HG03521 (cell line): ENCODE data around the gene IGSF3.
"Not testable (repeated sequence)": the region's sequence is repeated elsewhere in the genome, so short reads cannot be mapped to it uniquely, and the experiment has no call there.

ENCODE experiments used
- ATAC-seq: cut with Tn5 transposase; IDR thresholded peaks from one replicate; pipeline ENCODE4 v1.9.1; 2021; ENCODE audit warnings: mild to moderate bottlenecking, moderate library complexity; ENCODE audit not compliant: unreplicated experiment

The IGSF3 gene

DNA sequence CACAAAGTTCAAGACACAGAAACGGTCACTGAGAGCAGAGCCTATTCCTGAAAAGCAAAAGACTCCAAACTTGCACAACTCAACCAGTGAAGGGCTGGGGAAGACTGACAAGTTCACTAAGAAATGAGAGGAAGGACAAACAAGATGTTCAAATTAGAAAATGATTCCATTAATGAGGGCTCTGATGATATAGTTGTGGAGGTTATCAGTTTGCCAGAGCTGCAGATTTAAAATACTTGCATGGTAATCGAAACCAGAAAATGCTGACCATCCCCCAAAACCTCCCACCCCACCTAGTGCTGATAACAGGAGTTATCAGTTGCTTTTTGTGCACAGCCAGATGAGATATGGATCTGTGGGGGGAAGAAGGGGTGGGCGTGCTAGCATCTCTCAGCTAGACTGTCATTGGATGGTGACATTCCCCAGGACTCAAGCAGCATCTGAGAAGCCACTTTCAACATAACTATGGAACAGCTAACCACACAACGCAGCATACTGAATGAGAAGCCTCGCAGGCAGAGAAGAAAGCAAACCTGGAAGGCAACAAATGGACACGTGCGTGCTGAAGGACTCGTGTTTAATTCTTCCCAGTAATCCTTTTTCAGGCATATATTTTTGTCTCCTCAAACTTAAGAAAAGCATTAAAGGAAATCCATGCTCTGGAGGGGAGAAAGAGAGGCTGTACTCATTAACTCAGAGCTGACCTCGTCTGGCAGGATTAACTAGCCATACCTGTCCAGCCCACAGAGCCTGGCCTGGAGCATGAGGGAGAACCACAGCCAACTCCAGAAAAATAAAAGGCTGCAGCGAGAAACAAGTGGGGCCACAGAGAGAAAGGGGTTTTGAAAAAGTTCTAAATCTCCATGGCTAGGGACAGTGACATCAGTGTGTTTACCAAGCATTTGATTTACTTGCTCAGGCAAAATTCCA is 35.3 kb downstream of the IGSF3 start:
- not testable (repeated sequence) for ATAC-seq

DNA sequence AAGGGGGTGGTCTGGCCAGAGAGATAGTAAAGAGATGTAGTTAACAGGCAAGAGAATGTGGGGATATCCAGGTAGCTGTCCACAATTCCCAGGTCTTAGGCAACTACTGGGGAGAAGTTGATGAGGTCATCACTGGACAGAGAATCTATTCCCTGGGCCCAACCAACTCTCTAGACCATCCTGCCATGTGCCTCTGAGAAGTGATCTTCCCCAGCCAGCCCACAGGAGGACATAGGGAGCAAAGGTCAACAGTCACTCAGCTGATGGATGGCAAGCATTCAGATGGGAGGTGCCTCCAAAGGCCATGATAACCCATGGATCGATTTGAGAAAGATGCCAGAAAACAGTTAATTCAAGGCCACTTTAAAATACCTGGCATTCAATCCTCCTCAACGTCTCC is 36.0 kb downstream of the IGSF3 start:
- not testable (repeated sequence) for ATAC-seq

DNA sequence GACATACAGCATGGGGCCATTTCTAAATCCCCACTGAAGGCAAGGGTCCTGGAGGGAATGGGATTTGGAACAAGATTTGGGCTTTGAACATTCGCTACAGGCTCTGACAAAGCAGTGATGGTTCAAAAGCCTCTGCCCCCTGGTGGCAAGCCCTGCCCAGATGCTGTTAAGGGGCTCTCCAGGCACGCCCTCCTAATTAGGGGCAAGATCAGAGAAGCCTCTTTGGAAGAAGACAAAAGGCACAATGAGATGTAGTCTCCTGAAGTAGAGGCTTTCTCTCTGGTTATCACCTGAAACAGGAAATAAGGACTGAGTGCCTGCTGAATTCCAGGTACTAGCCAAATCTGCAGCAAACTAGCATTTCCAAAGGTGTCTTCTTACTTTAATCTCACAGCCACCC is 37.5 kb downstream of the IGSF3 start:
- ATAC-seq: not testable (repeated sequence)

DNA sequence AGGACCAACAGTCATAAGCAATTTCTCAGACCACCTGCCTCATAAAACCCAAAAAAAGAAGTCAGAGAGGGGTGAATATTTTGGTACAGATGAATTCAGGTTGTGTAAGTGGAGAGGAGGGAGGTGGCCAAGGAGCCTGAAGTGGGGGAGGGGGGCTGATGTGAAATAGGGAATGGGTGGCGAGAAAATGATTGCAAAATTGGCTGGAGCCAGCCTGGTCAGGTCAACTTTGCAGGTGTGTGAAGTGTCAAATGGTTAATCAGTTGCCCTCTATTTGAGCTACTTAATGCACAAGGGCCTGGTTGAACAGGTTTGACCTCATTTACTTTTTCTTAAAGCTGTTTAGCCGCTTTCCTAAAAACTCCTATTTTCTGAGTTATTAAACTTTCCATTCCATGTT is 38.1 kb downstream of the IGSF3 start:
- not testable (repeated sequence) for ATAC-seq

DNA sequence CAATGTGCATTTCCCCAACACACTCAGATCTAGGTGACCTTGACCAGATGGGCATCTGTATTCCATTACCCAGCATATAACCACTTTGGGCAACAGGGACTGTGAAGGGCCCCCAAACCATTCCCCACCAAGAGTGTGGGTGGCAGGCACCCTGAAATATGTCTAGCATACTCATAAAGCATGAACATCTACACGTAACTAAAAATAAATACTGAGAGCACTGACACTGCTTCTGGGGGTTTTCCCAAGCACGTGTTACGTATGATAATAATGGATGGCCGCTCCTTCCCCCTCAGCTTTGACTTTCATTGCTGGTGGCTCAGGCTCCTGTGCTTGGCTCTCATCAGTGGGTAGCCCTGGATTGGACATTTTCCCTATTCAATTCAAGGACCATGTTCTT is 39.1 kb downstream of the IGSF3 start:
- no peak for ATAC-seq

DNA sequence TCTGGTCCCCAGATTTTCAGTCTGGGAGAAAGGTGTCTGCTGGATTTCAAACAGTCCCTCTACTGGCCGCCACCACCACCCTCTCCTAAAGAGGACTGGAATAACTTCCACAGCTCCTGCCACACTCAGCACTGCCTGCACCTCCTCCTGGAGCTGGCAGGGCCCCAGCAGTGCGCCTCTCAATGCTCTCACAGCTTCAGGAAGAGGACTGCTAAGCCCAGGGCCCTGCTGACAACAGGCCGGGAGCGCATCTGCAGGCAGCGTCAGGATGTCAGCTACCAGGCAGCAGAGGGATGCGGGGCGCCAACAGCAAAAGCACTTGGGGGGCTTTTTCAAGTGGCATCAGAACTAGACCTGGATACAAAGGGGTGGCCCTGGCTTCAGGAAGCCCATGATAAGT is 40.2 kb downstream of the IGSF3 start:
- ATAC-seq: not testable (repeated sequence)

DNA sequence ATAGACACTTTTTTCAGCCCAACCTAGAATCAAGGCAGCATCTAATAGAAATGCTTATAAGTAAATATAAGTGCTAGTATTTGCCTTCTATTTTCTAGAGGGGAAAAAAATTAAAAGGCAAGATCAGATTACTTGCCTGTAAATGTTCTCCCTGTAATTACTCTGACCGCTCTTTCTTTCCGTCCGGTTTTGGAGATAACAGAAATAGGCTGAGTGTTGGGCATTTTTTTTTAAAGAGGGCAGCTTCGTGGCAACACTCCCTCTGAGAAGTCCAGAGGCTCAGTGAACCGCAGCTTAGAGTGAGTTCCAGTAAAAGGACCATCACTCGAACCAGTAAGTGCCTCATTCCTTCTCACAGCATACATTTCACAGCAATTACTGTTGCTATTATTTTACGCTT is 40.6 kb downstream of the IGSF3 start:
- ATAC-seq: not testable (repeated sequence)

DNA sequence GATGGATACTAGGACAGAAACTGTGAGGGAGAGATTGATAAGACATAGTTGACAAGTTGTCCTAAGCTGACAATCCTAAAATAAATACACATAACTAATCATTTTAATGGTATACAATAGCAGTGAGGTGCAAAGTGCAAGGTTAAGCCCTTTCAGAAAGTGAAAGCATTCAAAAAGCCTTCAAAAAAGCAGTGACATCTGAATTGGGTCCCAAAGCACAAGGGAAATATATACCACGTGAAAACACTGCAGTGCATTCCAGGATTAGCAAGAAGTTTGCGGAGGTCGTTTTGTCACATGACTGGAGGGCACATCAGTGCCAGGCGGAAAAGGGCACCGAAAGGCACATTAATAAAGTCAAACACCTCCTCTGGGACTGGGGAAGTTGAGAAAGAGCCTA is 42.4 kb downstream of the IGSF3 start:
- ATAC-seq: not testable (repeated sequence)

DNA sequence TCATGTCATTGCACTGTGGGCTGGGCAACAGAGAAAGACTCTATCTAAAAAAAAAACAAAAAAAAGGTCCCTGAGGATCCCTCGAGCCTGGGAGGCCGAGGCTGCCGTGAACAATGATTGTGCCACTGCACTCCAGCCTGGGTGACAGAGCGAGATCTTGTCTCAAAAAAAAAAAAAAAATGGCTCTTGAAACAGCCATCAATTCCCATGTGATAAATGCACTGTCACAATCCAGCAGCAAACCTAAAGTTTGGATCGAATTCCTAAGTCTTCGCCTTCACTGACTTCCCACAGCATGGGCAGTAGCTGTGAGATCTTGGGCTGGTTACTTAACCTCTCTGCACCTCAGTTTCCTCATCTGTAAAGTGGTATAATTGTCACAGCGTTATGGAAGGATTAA is 43.5 kb downstream of the IGSF3 start:
- ATAC-seq: no peak

DNA sequence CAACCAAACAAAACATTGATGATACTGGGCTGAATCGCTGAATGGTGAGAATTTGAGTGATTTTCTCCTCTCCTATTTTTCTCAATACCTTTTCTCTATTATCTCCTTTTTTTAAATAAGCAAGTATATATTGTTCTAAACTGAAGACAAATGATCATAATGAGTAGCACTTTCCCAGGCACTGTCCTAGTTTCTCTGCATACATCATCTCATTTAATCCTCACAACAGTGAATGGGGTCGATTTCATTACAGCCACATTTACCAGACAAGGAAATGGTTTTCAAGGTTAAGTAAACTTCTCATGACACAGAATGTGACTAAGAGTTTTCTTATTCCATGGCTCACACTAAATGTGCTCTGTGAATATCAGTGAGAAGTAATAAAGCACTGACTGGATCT is 45.0 kb downstream of the IGSF3 start:
- not testable (repeated sequence) for ATAC-seq

DNA sequence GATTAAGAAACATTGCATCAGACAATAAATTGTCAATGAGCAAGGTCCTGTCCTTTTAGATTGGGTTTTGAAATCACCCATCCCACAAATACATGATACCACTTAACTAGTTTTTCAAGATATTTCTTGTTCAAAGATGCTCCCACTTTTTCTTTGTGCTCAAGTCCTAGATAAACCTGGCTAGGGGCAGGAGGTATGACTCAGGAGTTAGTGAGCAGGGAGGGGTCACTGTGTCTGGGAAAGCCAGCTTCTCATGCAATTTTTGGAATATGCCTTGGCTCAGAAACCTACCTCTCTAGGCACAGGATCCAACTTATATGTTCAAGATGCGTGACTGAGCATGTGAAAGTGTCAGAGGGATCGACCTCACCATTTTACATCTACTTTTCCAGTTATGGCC is 45.8 kb downstream of the IGSF3 start:
- ATAC-seq: not testable (repeated sequence)

DNA sequence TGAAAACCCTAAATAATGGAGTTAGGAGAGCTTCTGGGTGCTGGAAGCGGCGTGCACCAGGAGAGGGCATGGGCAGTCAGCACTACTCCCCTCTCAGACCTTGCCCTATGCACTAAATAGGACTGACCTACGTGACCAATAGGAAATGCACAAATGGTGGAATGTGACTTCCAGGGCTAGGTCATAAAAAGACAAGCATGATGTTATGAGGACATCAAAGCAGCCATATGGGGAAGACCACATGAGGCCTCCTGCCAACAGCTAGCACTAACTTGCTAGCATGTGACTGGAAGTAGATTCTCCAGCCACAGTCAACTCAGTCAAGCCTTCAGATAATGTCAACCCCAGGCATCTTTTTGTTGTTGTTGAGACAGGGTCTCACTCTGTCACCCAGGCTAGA is 47.1 kb downstream of the IGSF3 start:
- not testable (repeated sequence) for ATAC-seq

DNA sequence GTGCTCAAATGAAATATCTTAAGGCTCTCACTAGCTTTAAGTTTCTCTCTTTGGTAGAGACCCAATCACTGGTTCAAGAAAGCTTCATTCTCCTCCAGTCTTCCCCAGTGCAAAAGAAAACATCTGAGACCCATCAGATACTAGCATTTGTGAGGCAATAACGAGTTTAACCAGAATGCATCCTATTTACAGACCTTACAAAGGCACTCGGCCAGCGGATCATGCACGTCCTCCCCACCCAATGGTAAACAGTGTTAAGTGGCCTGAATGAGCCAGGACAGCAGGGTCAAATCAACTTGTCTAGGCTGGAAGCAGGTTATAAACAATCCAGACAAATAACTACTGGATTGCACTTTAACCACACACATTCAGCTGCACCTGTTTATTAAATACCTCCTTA is 48.4 kb downstream of the IGSF3 start:
- not testable (repeated sequence) for ATAC-seq

DNA sequence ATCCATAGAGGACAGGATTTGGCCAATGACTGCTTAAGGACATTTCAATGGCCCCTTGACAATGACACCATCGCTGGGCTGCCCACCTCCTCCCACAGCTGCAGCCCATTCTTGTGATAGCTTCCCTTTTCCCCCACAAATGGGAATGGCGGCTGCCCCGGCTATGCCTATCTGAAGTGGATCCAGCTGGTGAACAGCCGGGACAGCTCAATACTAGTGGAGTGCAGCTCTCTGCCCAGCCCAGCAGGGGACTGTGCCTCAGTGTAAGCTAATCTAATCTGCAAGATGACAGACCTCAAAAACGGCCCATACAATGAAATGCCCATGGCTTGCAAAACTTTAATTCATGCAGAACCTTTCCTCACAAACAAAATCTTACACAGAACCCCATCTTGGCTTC is 49.7 kb downstream of the IGSF3 start:
- not testable (repeated sequence) for ATAC-seq

DNA sequence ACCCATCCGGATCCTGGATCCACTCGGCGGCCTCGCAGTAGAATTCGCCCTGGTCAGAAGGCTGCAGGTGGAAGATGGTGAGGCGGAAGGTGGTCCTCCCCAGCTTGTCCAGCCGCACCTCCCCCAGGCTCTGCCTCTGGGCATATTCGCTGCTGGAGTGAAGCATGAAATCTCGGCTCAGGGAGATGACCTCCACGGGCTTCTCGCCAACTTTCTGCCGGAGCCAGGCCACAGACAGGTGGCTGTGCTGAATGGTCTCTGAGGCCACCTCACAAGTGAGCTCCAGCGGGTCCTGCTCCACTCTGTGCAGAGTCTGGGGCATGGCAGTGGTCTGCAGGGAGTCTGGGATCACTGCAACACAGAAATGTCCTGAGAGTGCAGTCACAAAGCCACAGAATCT is 53.7 kb downstream of the IGSF3 start:
- ATAC-seq: not testable (repeated sequence)

DNA sequence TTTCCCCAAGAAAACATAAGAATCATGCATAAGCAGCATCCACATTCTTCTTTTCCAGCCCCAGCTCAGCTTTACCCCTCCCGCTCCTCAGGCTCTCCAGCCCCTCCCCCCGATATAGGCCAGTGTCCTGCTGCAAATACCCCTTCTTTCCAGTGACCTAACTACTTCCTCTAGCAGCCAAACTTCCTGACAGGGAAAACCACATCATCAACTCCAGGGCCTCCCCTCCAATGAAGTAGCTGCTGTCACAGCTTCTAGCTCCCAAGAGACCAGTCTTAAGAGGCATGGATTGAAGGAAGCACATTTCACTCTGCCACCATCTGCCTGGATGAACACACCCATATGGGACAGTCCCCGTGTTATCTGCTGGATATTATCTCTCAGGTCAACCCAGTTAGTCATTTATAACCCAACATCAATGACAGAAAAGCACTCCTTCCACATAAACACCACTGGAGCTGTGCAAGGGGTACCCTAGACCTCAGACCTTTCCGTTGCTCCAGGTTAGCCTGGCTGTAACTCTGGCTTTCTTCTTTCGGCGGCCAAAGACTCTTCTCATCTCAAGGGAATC is 57.6 kb downstream of the IGSF3 start:
- ATAC-seq: not testable (repeated sequence)

DNA sequence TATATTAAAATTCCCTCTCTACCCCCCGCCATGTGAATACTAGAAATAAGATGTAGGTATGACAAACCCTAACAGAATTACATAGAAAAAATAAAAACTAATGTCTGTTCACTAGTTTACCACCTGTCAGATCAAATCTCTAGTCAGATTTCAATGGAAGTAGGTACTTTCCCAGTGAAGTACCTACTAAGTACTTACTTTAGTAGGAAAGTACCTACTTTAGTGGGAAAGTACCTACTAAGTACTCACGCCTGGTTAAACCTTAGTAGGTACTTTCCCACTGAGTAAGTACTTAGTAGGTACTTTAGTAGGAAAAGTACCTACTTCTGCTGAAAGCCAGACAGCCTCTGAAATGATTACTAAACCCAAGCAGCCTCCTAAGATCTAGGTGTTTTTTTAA is 58.7 kb downstream of the IGSF3 start:
- ATAC-seq: not testable (repeated sequence)

DNA sequence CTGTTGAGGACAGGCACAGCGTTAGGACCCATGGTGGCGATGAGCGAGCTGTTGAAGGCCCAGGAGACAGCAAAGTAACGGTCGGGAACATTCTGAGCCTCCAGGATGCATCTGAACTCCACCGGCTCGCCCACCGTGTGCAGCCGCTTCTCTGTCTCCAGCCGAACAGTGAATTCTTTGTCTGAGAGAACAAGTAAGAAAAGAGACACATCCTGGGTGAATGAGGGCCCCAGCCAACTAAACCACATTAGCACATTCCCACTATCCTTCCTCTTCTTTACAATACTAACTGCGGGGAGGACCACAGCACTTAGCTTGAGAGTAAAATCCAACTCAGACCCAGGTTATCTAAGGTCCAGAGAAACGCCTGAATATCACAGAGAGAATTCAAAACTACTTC is 59.4 kb downstream of the IGSF3 start:
- not testable (repeated sequence) for ATAC-seq

DNA sequence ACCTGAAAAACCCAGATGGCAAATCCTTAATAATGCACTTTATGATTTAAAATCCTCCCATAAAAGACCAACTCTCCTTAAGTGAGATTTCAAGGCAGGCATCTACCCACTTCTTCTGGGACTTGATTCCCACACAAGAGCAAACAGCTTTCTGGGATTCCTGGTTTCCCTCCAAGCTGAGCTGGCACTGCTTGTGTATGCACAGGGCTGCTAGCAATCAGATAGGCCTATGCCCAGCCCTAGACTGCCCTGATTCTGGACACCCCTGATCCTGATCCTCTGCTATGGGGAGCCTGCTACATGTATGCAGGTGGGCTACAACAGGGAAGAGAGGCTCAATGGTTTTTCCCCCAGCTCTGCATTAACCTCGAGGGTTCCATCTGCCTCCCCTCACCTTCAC is 60.1 kb downstream of the IGSF3 start:
- not testable (repeated sequence) for ATAC-seq

DNA sequence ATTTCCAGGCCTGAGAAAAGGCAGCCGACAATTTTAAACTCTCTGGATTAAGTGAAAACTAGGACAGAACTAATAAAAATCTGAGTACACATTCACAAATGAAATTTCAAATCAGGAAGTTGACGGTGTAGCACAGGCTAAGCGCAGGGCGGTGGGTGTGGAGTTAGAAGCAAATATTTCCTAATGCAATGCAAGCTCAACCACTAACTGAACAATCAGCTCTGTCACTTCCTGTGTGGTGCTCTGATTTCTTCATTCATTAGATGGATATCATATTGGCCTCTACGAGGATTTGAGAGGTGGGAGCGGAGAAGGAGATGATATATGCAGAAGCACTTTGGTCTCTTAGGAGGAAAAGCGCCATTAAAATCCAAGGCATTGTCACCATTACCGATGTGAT is 61.5 kb downstream of the IGSF3 start:
- not testable (repeated sequence) for ATAC-seq

DNA sequence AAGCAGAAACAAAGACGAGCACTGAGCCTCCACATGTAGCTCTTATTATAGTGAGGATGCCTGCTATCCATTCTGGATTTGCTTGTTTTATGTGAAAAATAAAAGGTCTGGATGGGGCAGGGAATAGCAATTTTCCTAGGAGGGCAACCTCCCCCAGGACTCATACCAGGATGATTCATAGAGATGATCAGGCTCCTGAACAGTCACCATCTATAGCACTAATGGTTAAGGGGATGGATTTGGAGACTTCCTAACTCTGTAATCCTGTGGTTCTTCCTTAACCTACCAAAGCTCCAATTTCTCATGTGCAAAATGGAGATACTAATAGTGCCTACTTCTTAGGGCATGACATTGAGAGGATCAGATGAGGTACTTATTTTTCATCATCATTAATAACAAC is 62.2 kb downstream of the IGSF3 start:
- no peak for ATAC-seq

DNA sequence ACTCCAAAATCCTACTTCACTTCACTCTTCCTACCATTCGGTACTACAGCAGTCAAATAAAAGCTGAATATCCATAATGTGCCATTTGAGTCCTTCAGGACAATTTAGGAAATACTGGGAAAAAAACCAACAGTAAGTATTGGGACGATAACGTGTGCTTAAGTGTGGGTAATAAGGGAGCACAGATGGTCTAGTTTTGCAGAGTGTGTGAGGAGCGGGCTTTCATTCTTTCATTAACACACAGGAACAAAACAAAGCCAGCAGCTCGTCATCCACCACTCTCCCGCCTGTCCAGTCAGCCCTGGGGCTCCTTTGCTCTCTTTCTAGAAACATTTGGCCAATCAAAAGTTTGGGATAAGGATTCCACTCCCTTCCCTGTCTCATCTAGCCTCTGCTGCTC is 63.1 kb downstream of the IGSF3 start:
- ATAC-seq: not testable (repeated sequence)
